ENCODE measurements around the gene UBE3D.
"Not testable (repeated sequence)": the region's sequence is repeated elsewhere in the genome, so short reads cannot be mapped to it uniquely, and the experiment has no call there.

GRCh38 chr6:82891503-82891902, 174.1 kb downstream of the UBE3D start:
- TF ChIP-seq POLR2A (IDR thresholded peaks at IDR 0.05) = not testable (repeated sequence)
- TF ChIP-seq, protein P1, sequence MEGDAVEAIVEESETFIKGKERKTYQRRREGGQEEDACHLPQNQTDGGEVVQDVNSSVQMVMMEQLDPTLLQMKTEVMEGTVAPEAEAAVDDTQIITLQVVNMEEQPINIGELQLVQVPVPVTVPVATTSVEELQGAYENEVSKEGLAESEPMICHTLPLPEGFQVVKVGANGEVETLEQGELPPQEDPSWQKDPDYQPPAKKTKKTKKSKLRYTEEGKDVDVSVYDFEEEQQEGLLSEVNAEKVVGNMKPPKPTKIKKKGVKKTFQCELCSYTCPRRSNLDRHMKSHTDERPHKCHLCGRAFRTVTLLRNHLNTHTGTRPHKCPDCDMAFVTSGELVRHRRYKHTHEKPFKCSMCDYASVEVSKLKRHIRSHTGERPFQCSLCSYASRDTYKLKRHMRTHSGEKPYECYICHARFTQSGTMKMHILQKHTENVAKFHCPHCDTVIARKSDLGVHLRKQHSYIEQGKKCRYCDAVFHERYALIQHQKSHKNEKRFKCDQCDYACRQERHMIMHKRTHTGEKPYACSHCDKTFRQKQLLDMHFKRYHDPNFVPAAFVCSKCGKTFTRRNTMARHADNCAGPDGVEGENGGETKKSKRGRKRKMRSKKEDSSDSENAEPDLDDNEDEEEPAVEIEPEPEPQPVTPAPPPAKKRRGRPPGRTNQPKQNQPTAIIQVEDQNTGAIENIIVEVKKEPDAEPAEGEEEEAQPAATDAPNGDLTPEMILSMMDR (IDR thresholded peaks at IDR 0.05) = not testable (repeated sequence)

All from uterus (tissue), 2 donors.